K562 (cell line): ENCODE results near the gene PRKAG2. TPM values are rescaled to one million over a fixed set of nuclear protein-coding genes. Genes with fewer than 3 reads are reported as not detected.

Experiments used
- ATAC-seq: fragments of 200-7000 bp; cut with Tn5 transposase; 3 replicates; pipeline ENCODE4 v1.9.1; 2020; ENCODE audit warnings: moderate library complexity
- BruUV-seq: library from RNA; stranded (reverse); fragments of 400-500 nt; replicated peaks from 2 replicates; lab custom pipeline; 2021; lab: Mats Ljungman, UMichigan
- CTCF ChIA-PET: fragments of 300-600 bp; formaldehyde crosslinking; extraction: SDS; loops from one replicate; lab custom pipeline; 2021; ENCODE audit warnings: low intra/inter-chr PET ratio; lab: Yijun Ruan, JAX
- POLR2A ChIA-PET: fragments of 300-600, 350-650 bp; sonication (Branson Sonifier 250); formaldehyde crosslinking; extraction: SDS; loops from one replicate; lab custom pipeline; 2021; ENCODE audit warnings: antibody characterized with exemption, inconsistent platforms; lab: Yijun Ruan, JAX
- DNase-seq, 4 experiments: peaks; one replicate each; pipeline versions ENCODE4 v3.0.0 to v3.0.0-alpha.2; 2011 to 2018; ENCODE audit warnings: low spot score in 3 of 4, mixed read lengths in 3 of 4; ENCODE audit errors: extremely low read depth in 1 of 4
- FAIRE-seq: peaks from 2 replicates; lab custom pipeline; 2011; peaks lifted over from hg19 to GRCh38; lab: Jason Lieb, UNC
- H2AFZ ChIP-seq: 2 replicates; pipeline ENCODE4 v1.6.0; 2011; ENCODE audit warnings: low read depth, low read length, control low read depth, inconsistent platforms
- H3K27ac ChIP-seq: fragments of 200-600 bp; 3 replicates; pipeline ENCODE4 v1.8.0; 2011; ENCODE audit warnings: low read depth, mild to moderate bottlenecking, control low read depth, inconsistent platforms, low read length, moderate library complexity, mixed read lengths; ENCODE audit errors: extremely low read depth
- H3K27me3 ChIP-seq, 2 experiments: fragments of 300-600 bp in 1 of 2; 2 replicates in 1 of 2; 3 replicates in 1 of 2; pipeline versions ENCODE4 v1.6.0 to v1.8.0; 2011; ENCODE audit warnings: inconsistent platforms in 2 of 2, low read length in 2 of 2, mild to moderate bottlenecking in 1 of 2, mixed read lengths in 1 of 2, moderate library complexity in 1 of 2; ENCODE audit not compliant: control insufficient read depth in 2 of 2, insufficient read depth in 2 of 2
- H3K36me3 ChIP-seq: fragments of 300-600 bp; 3 replicates; pipeline ENCODE4 v1.8.0; 2011; ENCODE audit warnings: mild to moderate bottlenecking, low read length, inconsistent platforms; ENCODE audit not compliant: control insufficient read depth, insufficient read depth
- H3K4me1 ChIP-seq, 2 experiments: fragments of 200-600 bp in 1 of 2; replicated peaks in 1 of 2; 2 replicates in 1 of 2; 3 replicates in 1 of 2; pipeline versions ENCODE4 v1.5.1 to v1.8.0; 2011; ENCODE audit warnings: inconsistent platforms in 2 of 2, low read length in 2 of 2, mild to moderate bottlenecking in 1 of 2, mixed read lengths in 1 of 2, moderate library complexity in 1 of 2; ENCODE audit not compliant: control insufficient read depth in 2 of 2, insufficient read depth in 2 of 2
- H3K4me2 ChIP-seq: 2 replicates; pipeline ENCODE4 v1.6.1; 2011; ENCODE audit warnings: low read length, control low read depth, inconsistent platforms, mixed read lengths; ENCODE audit not compliant: insufficient read depth
- H3K4me3 ChIP-seq: fragments of 200-600 bp; sonication (generic), shearing (Covaris generic); 2 replicates; pipeline ENCODE4 v1.5.1; 2016; ENCODE audit warnings: control low read depth, inconsistent platforms
- H3K79me2 ChIP-seq: fragments of 200-600 bp; 3 replicates; pipeline ENCODE4 v1.8.0; 2011; ENCODE audit warnings: low read length, inconsistent platforms; ENCODE audit not compliant: control insufficient read depth, insufficient read depth
- H3K9ac ChIP-seq, 2 experiments: 2 replicates each; pipeline versions ENCODE4 v1.6.0 to v1.6.1; 2011; ENCODE audit warnings: low read depth in 2 of 2, low read length in 2 of 2, control low read depth in 1 of 2, inconsistent platforms in 1 of 2, mild to moderate bottlenecking in 1 of 2, mixed read lengths in 1 of 2; ENCODE audit not compliant: insufficient read depth in 1 of 2
- H3K9me1 ChIP-seq: one replicate; pipeline ENCODE4 v1.6.0; 2011; ENCODE audit warnings: inconsistent platforms, mild to moderate bottlenecking, low read length, moderate library complexity; ENCODE audit not compliant: control insufficient read depth, insufficient read depth
- H3K9me3 ChIP-seq: replicated peaks from 2 replicates; pipeline ENCODE4 v1.5.1; 2011; ENCODE audit warnings: low read depth, low read length, inconsistent platforms; ENCODE audit not compliant: control insufficient read depth, insufficient read depth
- H4K20me1 ChIP-seq: replicated peaks from 2 replicates; pipeline ENCODE4 v1.6.1; 2011; ENCODE audit warnings: low read length, inconsistent platforms, mixed read lengths; ENCODE audit not compliant: control insufficient read depth, insufficient read depth
- STAT5B ChIP-seq: fragments of 250-450 bp; sonication (Bioruptor Pico); IDR thresholded peaks from 2 replicates; pipeline ENCODE4 v1.8.0; 2021; ENCODE audit warnings: mild to moderate bottlenecking, inconsistent platforms
- WGBS: fragments of 100-300 bp; shearing (Covaris generic); methylation state at CpG from one replicate; pipeline ENCODE4 v1.1.6; 2016; ENCODE audit warnings: low coverage, mixed read lengths; ENCODE audit not compliant: insufficient coverage; ENCODE audit errors: missing lambda C conversion rate; 5-methylcytosine and 5-hydroxymethylcytosine counted together
- in situ Hi-C: fragments of 300-500 bp; cut with MboI; formaldehyde crosslinking; loops from 4 replicates; pipeline ENCODE4 v1.15.0; 2018; ENCODE audit warnings: inconsistent platforms, mixed read lengths
- intact Hi-C: fragments of 100-400 bp; cut with micrococcal nuclease; formaldehyde crosslinking; loops from 2 replicates; pipeline ENCODE4 v1.14.2; 2022
- polyA plus RNA-seq, 8 experiments: library from polyadenylated mRNA; depleted of rRNA in 4 of 8; stranded (reverse) in 5 of 8; unstranded in 3 of 8; fragments of >200 nt; fragmentation: Nextera tagmentation in 2 of 8; fragmentation: Illumina TruSeq in 1 of 8; extraction: Ambion mirVana in 2 of 8; extraction: Trizol in 1 of 8; gene quantifications; 2 replicates each; pipeline versions ENCODE4 v1.2.1 to v1.2.3, GENCODE V29; 2011 to 2014; ENCODE audit warnings: inconsistent platforms in 1 of 8, missing spikeins in 1 of 8
- total RNA-seq, 7 experiments: library from RNA; depleted of rRNA in 6 of 7; stranded (reverse); fragments of >200 nt in 6 of 7; fragmentation: Illumina TruSeq in 2 of 7; extraction: Trizol in 2 of 7; gene quantifications; 2 replicates each; pipeline versions ENCODE4 v1.2.1 to v1.2.3, GENCODE V29; 2011 to 2021; ENCODE audit warnings: low replicate concordance in 1 of 7
- TF ChIP-seq, protein P1 (sequence below): sonication (generic); formaldehyde crosslinking; IDR thresholded peaks from 2 replicates; pipeline ENCODE4 v1.8.0; 2022; ENCODE audit warnings: mild to moderate bottlenecking, missing genetic modification reagents
- TF ChIP-seq, protein P2 (sequence below): fragments of 450-650 bp; IDR thresholded peaks from 2 replicates; pipeline ENCODE4 v1.6.1; 2017; ENCODE audit warnings: mild to moderate bottlenecking, moderate library complexity
- TF ChIP-seq, protein P3 (sequence below): fragments of 250-450 bp; sonication (Bioruptor Pico); IDR thresholded peaks from 2 replicates; pipeline ENCODE4 v1.8.0; 2021; ENCODE audit warnings: moderate library complexity, mild to moderate bottlenecking, inconsistent platforms

Gene PRKAG2
- total and polyA plus RNA-seq, 9 of the 15 experiments (the other 6 are each of a cell fraction or from before 2014, with no cell fraction given): 0.99 to 5.6 (median 3.3) TPM

DNA sequence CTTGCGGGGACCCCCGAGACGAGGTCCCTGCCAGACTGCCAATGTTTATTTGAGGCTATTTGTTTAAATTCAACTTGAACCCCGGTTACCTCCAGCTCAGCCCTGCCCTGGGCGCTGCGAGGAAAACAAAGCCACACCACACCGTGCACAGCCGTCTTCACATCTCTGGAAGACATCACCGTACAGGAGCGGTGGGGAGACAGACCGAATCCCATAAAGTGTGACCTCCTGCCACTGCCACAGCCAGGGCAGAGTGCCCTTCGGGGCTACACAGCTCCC is 40.0 kb downstream of the PRKAG2 start:
- no TSS peak for BruUV-seq
- TF ChIP-seq STAT5B (CRISPR knock-in tag): no peak
- TF ChIP-seq, protein P1, sequence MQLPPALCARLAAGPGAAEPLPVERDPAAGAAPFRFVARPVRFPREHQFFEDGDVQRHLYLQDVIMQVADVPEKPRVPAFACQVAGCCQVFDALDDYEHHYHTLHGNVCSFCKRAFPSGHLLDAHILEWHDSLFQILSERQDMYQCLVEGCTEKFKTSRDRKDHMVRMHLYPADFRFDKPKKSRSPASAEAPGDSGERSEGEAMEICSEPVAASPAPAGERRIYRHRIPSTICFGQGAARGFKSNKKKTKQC (CRISPR knock-in tag): no peak
- TF ChIP-seq, protein P2, sequence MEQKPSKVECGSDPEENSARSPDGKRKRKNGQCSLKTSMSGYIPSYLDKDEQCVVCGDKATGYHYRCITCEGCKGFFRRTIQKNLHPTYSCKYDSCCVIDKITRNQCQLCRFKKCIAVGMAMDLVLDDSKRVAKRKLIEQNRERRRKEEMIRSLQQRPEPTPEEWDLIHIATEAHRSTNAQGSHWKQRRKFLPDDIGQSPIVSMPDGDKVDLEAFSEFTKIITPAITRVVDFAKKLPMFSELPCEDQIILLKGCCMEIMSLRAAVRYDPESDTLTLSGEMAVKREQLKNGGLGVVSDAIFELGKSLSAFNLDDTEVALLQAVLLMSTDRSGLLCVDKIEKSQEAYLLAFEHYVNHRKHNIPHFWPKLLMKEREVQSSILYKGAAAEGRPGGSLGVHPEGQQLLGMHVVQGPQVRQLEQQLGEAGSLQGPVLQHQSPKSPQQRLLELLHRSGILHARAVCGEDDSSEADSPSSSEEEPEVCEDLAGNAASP: no peak
- TF ChIP-seq, protein P3, sequence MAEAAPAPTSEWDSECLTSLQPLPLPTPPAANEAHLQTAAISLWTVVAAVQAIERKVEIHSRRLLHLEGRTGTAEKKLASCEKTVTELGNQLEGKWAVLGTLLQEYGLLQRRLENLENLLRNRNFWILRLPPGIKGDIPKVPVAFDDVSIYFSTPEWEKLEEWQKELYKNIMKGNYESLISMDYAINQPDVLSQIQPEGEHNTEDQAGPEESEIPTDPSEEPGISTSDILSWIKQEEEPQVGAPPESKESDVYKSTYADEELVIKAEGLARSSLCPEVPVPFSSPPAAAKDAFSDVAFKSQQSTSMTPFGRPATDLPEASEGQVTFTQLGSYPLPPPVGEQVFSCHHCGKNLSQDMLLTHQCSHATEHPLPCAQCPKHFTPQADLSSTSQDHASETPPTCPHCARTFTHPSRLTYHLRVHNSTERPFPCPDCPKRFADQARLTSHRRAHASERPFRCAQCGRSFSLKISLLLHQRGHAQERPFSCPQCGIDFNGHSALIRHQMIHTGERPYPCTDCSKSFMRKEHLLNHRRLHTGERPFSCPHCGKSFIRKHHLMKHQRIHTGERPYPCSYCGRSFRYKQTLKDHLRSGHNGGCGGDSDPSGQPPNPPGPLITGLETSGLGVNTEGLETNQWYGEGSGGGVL (CRISPR knock-in tag): no peak
- POLR2A ChIA-PET: interaction anchor here (0.9 to 1.3 kb wide), 2 partner anchors 11 to 22 kb away, joined by 3 read pairs; no protein-coding TSS in a partner anchor

More for the DNA sequence above, 40.0 kb downstream of the PRKAG2 start:
- no peak overlapping the region for H3K4me3 ChIP-seq
- H2AFZ ChIP-seq: no peak overlapping the region
- FAIRE-seq (no peak), DNase-seq (no peak), ATAC-seq (no peak; the same call in 2 of the 3 replicates)
- no peaks in the 10 kb centered on the region for H3K36me3 ChIP-seq
- intact Hi-C loops: no loop called here
- 2% methylated on average over 12 of the region's 12 CpGs for WGBS
- H3K9me1 ChIP-seq: no peaks in the 10 kb centered on the region
- no peaks in the 10 kb centered on the region; the same call in 1 of the 2 replicates for H3K9me3 ChIP-seq
- in situ Hi-C loops: no loop called here
- H3K79me2 ChIP-seq: no peaks in the 10 kb centered on the region
- CTCF ChIA-PET: interaction anchor here (0.6 kb wide), 1 partner anchor 10 kb away, joined by 3 read pairs; no protein-coding TSS in a partner anchor
- H3K4me1 ChIP-seq: peaks cover 0 to 2% of the 10 kb centered on the region in 2 experiments; a peak in 1 of 5 replicates
- H4K20me1 ChIP-seq: peaks cover 15% of the 10 kb centered on the region
- H3K9ac ChIP-seq: no peak overlapping the region
- H3K4me2 ChIP-seq: no peak overlapping the region
- peaks cover 65 to 88% of the 10 kb centered on the region in 2 experiments for H3K27me3 ChIP-seq
- H3K27ac ChIP-seq: no peak overlapping the region
